HepG2 (cell line): Measurements from ENCODE around the gene CEP76. TPM values are rescaled to one million over a fixed set of nuclear protein-coding genes. Genes with fewer than 3 reads are reported as not detected.

Experiments used
- HDAC6 ChIP-seq: fragments of 200-600 bp; sonication (generic); IDR thresholded peaks from 2 replicates; pipeline ENCODE4 v1.7.0; 2017; ENCODE audit warnings: mild to moderate bottlenecking, antibody characterized with exemption, low read length, low read depth
- JARID2 ChIP-seq: sonication (generic); formaldehyde crosslinking; IDR thresholded peaks from 2 replicates; pipeline ENCODE4 v1.8.1; 2023; ENCODE audit warnings: missing genetic modification reagents, inconsistent platforms; ENCODE audit not compliant: insufficient replicate concordance
- KDM4B ChIP-seq: sonication (generic); formaldehyde crosslinking; IDR thresholded peaks from 2 replicates; pipeline ENCODE4 v1.4.0; 2020; ENCODE audit warnings: missing genetic modification reagents
- MED13 ChIP-seq: sonication (generic); formaldehyde crosslinking; IDR thresholded peaks from 2 replicates; pipeline ENCODE4 v1.5.0; 2020; ENCODE audit warnings: missing genetic modification reagents
- PRMT3 ChIP-seq: sonication (generic); formaldehyde crosslinking; IDR thresholded peaks from 2 replicates; pipeline ENCODE4 v1.8.1; 2022; ENCODE audit warnings: low read depth, mild to moderate bottlenecking, moderate library complexity, missing genetic modification reagents, borderline replicate concordance
- RFXANK ChIP-seq: IDR thresholded peaks from 2 replicates; pipeline ENCODE4 v1.6.1; 2016
- ZFP82 ChIP-seq: sonication (generic); formaldehyde crosslinking; IDR thresholded peaks from 2 replicates; pipeline ENCODE4 v1.5.1; 2020; ENCODE audit warnings: mild to moderate bottlenecking, missing genetic modification reagents, borderline replicate concordance
- ZNF17 ChIP-seq: sonication (generic); formaldehyde crosslinking; IDR thresholded peaks from 2 replicates; pipeline ENCODE4 v1.5.0; 2020; ENCODE audit warnings: mild to moderate bottlenecking, missing genetic modification reagents
- ZNF781 ChIP-seq: sonication (generic); formaldehyde crosslinking; IDR thresholded peaks from 2 replicates; pipeline ENCODE4 v1.5.1; 2020; ENCODE audit warnings: borderline replicate concordance, mild to moderate bottlenecking, missing genetic modification reagents; ENCODE audit errors: not compliant biosample characterization
- polyA plus RNA-seq, 8 experiments: library from polyadenylated mRNA; depleted of rRNA in 3 of 8; stranded (reverse) in 7 of 8; unstranded in 1 of 8; fragments of >200 nt; fragmentation: Illumina TruSeq in 4 of 8; extraction: Trizol in 4 of 8; gene quantifications; 2 replicates each; pipeline versions ENCODE4 v1.2.1 to v1.2.3, GENCODE V29; 2011 to 2016; ENCODE audit warnings: low read depth in 4 of 8, missing spikeins in 1 of 8, mixed read lengths in 1 of 8; ENCODE audit not compliant: insufficient read depth in 1 of 8
- total RNA-seq, 5 experiments: library from RNA; depleted of rRNA; stranded (reverse); fragments of >200 nt; fragmentation: Illumina TruSeq; extraction: Trizol; gene quantifications; 2 replicates each; pipeline ENCODE4 v1.2.3, GENCODE V29; 2016; ENCODE audit warnings: low read depth in 1 of 5
- TF ChIP-seq, protein P1 (sequence below): sonication (generic); formaldehyde crosslinking; IDR thresholded peaks from 2 replicates; pipeline ENCODE4 v1.5.0; 2020; ENCODE audit warnings: missing genetic modification reagents
- TF ChIP-seq, protein P2 (sequence below): sonication (generic); formaldehyde crosslinking; IDR thresholded peaks from 2 replicates; pipeline ENCODE4 v1.8.1; 2023; ENCODE audit warnings: mild to moderate bottlenecking, missing genetic modification reagents
- TF ChIP-seq, protein P3 (sequence below): IDR thresholded peaks from 2 replicates; pipeline ENCODE4 v1.6.1; 2016; ENCODE audit warnings: missing compliant biosample characterization, missing genetic modification reagents, borderline replicate concordance
- TF ChIP-seq, protein P4 (sequence below): sonication (generic); formaldehyde crosslinking; IDR thresholded peaks from 2 replicates; pipeline ENCODE4 v1.9.0; 2022; ENCODE audit warnings: low read depth, missing genetic modification reagents
- TF ChIP-seq, protein P5 (sequence below): sonication (generic); formaldehyde crosslinking; conservative IDR thresholded peaks from 2 replicates; pipeline ENCODE4 v1.4.0; 2020; ENCODE audit warnings: mild to moderate bottlenecking, missing genetic modification reagents, moderate library complexity
- TF ChIP-seq, protein P6 (sequence below): sonication (generic); formaldehyde crosslinking; IDR thresholded peaks from 2 replicates; pipeline ENCODE4 v1.4.0; 2020; ENCODE audit warnings: missing genetic modification reagents, borderline replicate concordance

The CEP76 gene
- total and polyA plus RNA-seq, 2 of the 13 experiments (the other 11 are each of a cell fraction or from before 2014, with no cell fraction given) = 13.9 to 15.1 TPM

DNA sequence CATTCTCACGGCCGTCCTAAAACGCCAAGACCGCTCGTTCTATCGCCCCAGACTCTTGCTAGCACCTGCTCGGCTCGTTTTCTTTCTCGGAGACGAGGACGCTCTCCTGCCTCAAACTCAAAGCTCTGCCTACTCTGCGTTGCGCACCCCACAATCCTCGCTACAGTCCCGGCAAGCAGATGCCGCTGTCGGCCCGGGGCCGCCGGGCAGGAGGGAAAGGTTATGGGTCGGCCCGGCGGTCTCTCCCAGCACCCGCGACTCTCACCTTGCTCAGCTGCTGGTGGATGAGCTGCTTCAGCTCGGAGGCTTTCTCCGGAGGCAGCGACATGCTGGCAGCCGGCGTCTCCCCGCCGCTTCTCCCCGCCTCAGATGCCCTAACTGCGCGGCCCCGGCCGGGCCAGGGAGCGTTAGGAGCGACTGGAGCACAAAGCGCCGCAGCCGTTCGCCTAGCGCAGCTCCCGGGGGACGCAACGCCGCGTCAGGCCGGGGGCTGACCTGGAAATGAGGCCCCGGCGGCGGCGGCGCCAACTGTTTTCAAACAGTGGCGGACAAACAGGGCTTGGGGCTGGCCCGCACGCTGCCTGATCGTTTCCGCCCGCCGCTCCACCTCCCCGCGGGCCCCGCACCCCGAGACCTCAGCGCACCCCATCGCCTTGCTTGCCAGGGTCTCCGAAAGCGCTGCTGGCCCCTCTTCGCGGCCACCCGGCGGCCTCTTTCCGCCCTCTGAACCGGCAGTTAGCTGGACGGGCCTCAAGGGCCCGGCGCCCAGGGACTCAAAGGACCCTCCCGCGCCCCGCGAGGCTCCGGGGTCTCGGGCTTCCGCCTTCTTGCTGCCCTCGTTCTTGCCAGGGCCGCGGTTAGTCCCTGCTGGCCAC lies at the start of gene CEP76, which contains the start of gene PSMG2 (continued):
- TF ChIP-seq, protein P1, sequence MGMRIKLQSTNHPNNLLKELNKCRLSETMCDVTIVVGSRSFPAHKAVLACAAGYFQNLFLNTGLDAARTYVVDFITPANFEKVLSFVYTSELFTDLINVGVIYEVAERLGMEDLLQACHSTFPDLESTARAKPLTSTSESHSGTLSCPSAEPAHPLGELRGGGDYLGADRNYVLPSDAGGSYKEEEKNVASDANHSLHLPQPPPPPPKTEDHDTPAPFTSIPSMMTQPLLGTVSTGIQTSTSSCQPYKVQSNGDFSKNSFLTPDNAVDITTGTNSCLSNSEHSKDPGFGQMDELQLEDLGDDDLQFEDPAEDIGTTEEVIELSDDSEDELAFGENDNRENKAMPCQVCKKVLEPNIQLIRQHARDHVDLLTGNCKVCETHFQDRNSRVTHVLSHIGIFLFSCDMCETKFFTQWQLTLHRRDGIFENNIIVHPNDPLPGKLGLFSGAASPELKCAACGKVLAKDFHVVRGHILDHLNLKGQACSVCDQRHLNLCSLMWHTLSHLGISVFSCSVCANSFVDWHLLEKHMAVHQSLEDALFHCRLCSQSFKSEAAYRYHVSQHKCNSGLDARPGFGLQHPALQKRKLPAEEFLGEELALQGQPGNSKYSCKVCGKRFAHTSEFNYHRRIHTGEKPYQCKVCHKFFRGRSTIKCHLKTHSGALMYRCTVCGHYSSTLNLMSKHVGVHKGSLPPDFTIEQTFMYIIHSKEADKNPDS (CRISPR knock-in tag) = 0 out of 2 replicates have a peak, but pooled peaks have one; percentile 37
- no peak for TF ChIP-seq ZNF17 (CRISPR knock-in tag)
- TF ChIP-seq, protein P2, sequence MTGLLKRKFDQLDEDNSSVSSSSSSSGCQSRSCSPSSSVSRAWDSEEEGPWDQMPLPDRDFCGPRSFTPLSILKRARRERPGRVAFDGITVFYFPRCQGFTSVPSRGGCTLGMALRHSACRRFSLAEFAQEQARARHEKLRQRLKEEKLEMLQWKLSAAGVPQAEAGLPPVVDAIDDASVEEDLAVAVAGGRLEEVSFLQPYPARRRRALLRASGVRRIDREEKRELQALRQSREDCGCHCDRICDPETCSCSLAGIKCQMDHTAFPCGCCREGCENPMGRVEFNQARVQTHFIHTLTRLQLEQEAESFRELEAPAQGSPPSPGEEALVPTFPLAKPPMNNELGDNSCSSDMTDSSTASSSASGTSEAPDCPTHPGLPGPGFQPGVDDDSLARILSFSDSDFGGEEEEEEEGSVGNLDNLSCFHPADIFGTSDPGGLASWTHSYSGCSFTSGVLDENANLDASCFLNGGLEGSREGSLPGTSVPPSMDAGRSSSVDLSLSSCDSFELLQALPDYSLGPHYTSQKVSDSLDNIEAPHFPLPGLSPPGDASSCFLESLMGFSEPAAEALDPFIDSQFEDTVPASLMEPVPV (CRISPR knock-in tag) = peak; percentile 78
- no peak for TF ChIP-seq ZNF781 (CRISPR knock-in tag)
- TF ChIP-seq, protein P3, sequence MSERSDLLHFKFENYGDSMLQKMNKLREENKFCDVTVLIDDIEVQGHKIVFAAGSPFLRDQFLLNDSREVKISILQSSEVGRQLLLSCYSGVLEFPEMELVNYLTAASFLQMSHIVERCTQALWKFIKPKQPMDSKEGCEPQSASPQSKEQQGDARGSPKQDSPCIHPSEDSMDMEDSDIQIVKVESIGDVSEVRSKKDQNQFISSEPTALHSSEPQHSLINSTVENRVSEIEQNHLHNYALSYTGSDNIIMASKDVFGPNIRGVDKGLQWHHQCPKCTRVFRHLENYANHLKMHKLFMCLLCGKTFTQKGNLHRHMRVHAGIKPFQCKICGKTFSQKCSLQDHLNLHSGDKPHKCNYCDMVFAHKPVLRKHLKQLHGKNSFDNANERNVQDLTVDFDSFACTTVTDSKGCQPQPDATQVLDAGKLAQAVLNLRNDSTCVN = no peak
- TF ChIP-seq HDAC6 = peak; percentile 96; the same call in 1 of the 2 replicates
- no peak; the same call in 1 of the 2 replicates for TF ChIP-seq RFXANK
- TF ChIP-seq JARID2 (CRISPR knock-in tag) = no peak
- no peak for TF ChIP-seq PRMT3 (CRISPR knock-in tag)
- TF ChIP-seq MED13 (CRISPR knock-in tag) = no peak
- TF ChIP-seq ZFP82 = peak; percentile 88; the same call in 1 of the 2 replicates
- TF ChIP-seq, protein P4, sequence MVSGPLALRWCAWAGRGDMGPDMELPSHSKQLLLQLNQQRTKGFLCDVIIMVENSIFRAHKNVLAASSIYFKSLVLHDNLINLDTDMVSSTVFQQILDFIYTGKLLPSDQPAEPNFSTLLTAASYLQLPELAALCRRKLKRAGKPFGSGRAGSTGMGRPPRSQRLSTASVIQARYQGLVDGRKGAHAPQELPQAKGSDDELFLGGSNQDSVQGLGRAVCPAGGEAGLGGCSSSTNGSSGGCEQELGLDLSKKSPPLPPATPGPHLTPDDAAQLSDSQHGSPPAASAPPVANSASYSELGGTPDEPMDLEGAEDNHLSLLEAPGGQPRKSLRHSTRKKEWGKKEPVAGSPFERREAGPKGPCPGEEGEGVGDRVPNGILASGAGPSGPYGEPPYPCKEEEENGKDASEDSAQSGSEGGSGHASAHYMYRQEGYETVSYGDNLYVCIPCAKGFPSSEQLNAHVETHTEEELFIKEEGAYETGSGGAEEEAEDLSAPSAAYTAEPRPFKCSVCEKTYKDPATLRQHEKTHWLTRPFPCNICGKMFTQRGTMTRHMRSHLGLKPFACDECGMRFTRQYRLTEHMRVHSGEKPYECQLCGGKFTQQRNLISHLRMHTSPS = no peak
- TF ChIP-seq, protein P5, sequence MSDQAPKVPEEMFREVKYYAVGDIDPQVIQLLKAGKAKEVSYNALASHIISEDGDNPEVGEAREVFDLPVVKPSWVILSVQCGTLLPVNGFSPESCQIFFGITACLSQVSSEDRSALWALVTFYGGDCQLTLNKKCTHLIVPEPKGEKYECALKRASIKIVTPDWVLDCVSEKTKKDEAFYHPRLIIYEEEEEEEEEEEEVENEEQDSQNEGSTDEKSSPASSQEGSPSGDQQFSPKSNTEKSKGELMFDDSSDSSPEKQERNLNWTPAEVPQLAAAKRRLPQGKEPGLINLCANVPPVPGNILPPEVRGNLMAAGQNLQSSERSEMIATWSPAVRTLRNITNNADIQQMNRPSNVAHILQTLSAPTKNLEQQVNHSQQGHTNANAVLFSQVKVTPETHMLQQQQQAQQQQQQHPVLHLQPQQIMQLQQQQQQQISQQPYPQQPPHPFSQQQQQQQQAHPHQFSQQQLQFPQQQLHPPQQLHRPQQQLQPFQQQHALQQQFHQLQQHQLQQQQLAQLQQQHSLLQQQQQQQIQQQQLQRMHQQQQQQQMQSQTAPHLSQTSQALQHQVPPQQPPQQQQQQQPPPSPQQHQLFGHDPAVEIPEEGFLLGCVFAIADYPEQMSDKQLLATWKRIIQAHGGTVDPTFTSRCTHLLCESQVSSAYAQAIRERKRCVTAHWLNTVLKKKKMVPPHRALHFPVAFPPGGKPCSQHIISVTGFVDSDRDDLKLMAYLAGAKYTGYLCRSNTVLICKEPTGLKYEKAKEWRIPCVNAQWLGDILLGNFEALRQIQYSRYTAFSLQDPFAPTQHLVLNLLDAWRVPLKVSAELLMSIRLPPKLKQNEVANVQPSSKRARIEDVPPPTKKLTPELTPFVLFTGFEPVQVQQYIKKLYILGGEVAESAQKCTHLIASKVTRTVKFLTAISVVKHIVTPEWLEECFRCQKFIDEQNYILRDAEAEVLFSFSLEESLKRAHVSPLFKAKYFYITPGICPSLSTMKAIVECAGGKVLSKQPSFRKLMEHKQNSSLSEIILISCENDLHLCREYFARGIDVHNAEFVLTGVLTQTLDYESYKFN (CRISPR knock-in tag) = peak; percentile 32; the same call in 1 of the 2 replicates
- 0 out of 2 replicates have a peak, but pooled peaks have one; percentile 47 for TF ChIP-seq KDM4B
- TF ChIP-seq, protein P6, sequence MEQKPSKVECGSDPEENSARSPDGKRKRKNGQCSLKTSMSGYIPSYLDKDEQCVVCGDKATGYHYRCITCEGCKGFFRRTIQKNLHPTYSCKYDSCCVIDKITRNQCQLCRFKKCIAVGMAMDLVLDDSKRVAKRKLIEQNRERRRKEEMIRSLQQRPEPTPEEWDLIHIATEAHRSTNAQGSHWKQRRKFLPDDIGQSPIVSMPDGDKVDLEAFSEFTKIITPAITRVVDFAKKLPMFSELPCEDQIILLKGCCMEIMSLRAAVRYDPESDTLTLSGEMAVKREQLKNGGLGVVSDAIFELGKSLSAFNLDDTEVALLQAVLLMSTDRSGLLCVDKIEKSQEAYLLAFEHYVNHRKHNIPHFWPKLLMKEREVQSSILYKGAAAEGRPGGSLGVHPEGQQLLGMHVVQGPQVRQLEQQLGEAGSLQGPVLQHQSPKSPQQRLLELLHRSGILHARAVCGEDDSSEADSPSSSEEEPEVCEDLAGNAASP = 0 out of 2 replicates have a peak, but pooled peaks have one; percentile 4
